IPS-18a (cell line): Measurements from ENCODE around the gene NT5E.
"Not testable (repeated sequence)": the region's sequence is repeated elsewhere in the genome, so short reads cannot be mapped to it uniquely, and the experiment has no call there.

ENCODE experiments used
- H3K27ac ChIP-seq: one replicate; pipeline ENCODE4 v1.5.1; 2013; ENCODE audit warnings: low read length
- H3K27me3 ChIP-seq: one replicate; pipeline ENCODE4 v1.6.1; 2013; ENCODE audit warnings: mild to moderate bottlenecking, low read length; ENCODE audit not compliant: control insufficient read depth, insufficient read depth
- H3K36me3 ChIP-seq: one replicate; pipeline ENCODE4 v1.6.1; 2013; ENCODE audit warnings: low read depth, low read length; ENCODE audit not compliant: control insufficient read depth
- H3K4me1 ChIP-seq: one replicate; pipeline ENCODE4 v1.6.1; 2013; ENCODE audit warnings: low read depth, low read length; ENCODE audit not compliant: control insufficient read depth
- H3K4me3 ChIP-seq: one replicate; pipeline ENCODE4 v1.5.1; 2013; ENCODE audit warnings: low read length
- H3K9ac ChIP-seq: one replicate; pipeline ENCODE4 v1.6.1; 2013; ENCODE audit warnings: mild to moderate bottlenecking, low read length, moderate library complexity
- H3K9me3 ChIP-seq: one replicate; pipeline ENCODE4 v1.6.1; 2013; ENCODE audit warnings: low read depth, low read length; ENCODE audit not compliant: control insufficient read depth

NT5E gene

GRCh38 chr6:85496009-85496579 is 46.2 kb downstream of the NT5E start:
- Histone ChIP-seq H3K27ac (no peak overlapping the region), H3K4me1 (no peaks in the 10 kb centered on the region), H3K27me3 (no peaks in the 10 kb centered on the region), H3K4me3 (no peak overlapping the region), H3K9ac (no peak overlapping the region), H3K9me3 (peaks cover 8% of the 10 kb centered on the region), H3K36me3 (no peaks in the 10 kb centered on the region)

DNA sequence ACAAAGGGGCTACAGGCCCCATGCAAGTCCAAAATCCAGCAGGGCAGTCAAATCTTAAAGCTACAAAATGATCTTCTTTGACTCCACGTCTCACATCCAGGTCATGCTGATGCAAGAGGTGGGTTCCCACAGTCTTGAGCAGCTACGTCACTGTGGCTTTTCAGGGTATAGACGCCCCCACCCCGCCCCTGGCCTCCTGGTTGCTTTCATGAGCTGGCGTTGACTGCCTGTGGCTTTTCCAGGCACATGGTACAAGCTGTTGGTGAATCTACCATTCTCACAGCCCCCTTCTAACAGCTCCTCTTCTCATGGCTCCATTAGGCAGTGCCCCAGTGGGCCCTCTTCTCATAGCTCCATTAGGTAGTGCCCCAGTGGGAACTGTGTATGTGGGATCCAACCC is 47.0 kb downstream of the NT5E start:
- Histone ChIP-seq H3K27ac (no peak overlapping the region), H3K4me1 (no peaks in the 10 kb centered on the region), H3K27me3 (no peaks in the 10 kb centered on the region), H3K9ac (no peak overlapping the region), H3K4me3 (no peak overlapping the region), H3K36me3 (no peaks in the 10 kb centered on the region), H3K9me3 (peaks cover 8% of the 10 kb centered on the region)

- no peaks in the 10 kb centered on the region for H3K36me3 ChIP-seq
- peaks cover 8% of the 10 kb centered on the region for H3K9me3 ChIP-seq
- H3K4me3 ChIP-seq = no peak overlapping the region
- no peak overlapping the region for H3K27ac ChIP-seq
- no peak overlapping the region for H3K9ac ChIP-seq
- no peaks in the 10 kb centered on the region for H3K4me1 ChIP-seq
- H3K27me3 ChIP-seq = no peaks in the 10 kb centered on the region
Observed at GRCh38 chr6:85498596-85499258, 48.8 kb downstream of the NT5E start.

- H3K27me3 ChIP-seq = no peaks in the 10 kb centered on the region
- H3K4me3 ChIP-seq = no peak overlapping the region
- H3K9me3 ChIP-seq = no peaks in the 10 kb centered on the region
- H3K27ac ChIP-seq = no peak overlapping the region
- H3K9ac ChIP-seq = no peak overlapping the region
- no peaks in the 10 kb centered on the region for H3K4me1 ChIP-seq
- H3K36me3 ChIP-seq = peaks cover 6% of the 10 kb centered on the region
Observed at GRCh38 chr6:85506441-85507093, 56.7 kb downstream of the NT5E start.

- Histone ChIP-seq H3K4me3 (no peak overlapping the region), H3K9me3 (no peaks in the 10 kb centered on the region), H3K36me3 (peaks cover 13% of the 10 kb centered on the region), H3K27ac (no peak overlapping the region), H3K4me1 (no peaks in the 10 kb centered on the region), H3K9ac (no peak overlapping the region), H3K27me3 (no peaks in the 10 kb centered on the region)
Observed at GRCh38 chr6:85516168-85516567, 66.3 kb downstream of the NT5E start.

DNA sequence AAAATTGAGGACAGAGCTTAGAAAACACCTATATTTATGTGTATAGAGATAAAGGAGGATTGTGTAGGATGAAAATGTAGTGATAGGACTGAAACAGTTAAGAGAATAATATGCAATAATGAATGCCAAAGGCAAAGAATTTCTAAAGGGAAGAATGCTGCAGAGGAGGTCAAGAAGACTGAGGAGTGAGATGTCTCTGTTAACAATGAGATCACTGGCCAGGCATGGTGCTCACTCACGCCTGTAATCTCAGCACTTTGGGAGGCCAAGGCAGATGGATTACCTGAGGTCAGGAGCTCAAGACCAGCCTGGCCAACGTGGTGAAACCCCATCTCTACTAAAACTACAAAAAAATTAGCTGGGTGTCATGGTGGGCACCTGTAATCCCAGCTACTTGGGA is 74.4 kb downstream of the NT5E start:
- H3K4me3 ChIP-seq, H3K36me3 ChIP-seq, H3K27ac ChIP-seq, H3K4me1 ChIP-seq, H3K9me3 ChIP-seq, H3K27me3 ChIP-seq, H3K9ac ChIP-seq: not testable (repeated sequence)

DNA sequence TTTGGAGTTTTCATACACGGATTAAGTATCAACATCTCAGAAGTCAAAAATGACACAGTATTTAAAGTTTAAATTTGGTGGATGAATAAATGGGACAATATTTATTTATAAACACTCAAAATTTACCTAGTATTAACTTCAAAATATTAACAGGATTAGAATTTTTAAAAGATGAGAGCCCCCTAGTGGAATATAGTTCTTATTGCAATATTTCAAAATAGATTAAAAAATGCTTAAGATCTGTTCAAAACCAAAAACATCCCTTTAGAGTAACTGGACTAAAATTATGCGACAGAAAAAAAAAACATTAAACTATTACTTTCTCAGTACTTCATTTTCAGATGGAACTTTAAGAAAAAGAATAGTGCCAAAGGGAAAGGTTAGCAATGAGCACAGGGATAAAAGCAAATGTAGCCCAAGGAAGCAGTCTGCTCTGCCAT is 87.2 kb downstream of the NT5E start:
- no peaks in the 10 kb centered on the region for H3K9me3 ChIP-seq
- no peaks in the 10 kb centered on the region for H3K4me1 ChIP-seq
- H3K36me3 ChIP-seq = peaks cover 6% of the 10 kb centered on the region
- no peak overlapping the region for H3K27ac ChIP-seq
- H3K9ac ChIP-seq = no peak overlapping the region
- no peak overlapping the region for H3K4me3 ChIP-seq
- H3K27me3 ChIP-seq = no peaks in the 10 kb centered on the region

DNA sequence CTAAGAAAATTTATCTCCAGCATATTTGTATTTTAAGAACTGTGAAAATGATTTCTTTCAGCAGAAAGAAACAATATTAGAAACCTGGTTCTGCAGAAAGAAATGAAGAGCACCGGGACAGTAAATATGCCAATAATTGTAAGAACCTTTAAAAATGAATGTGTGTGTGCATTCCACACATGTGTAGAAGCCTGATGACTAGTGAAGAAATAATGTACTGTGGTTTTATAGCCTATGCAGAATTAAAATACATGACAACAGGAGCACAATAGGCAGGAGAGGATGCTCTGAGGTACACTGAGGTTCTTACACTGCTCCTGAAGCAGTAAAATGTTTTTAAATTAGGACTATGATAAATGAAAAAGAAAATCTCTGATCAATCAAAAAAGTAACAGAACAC is 94.9 kb downstream of the NT5E start:
- H3K4me3 ChIP-seq = no peak overlapping the region

More for the DNA sequence above, 94.9 kb downstream of the NT5E start:
- peaks cover 5% of the 10 kb centered on the region for H3K36me3 ChIP-seq
- H3K4me1 ChIP-seq = no peaks in the 10 kb centered on the region
- H3K9ac ChIP-seq = no peak overlapping the region
- H3K27me3 ChIP-seq = no peaks in the 10 kb centered on the region
- H3K9me3 ChIP-seq = no peaks in the 10 kb centered on the region
- no peak overlapping the region for H3K27ac ChIP-seq
